Head of caudate nucleus (tissue), 42 donors: ENCODE results near the gene PPM1H.
A peak's percentile ranks its signal among the peaks of the same experiment; 100 is the strongest.

Experiments used
- DNase-seq, 42 donors: peaks; one replicate each; pipeline versions ENCODE4 v3.0.0 to v3.0.0-alpha.2; 2020 to 2021; ENCODE audit warnings: mixed read lengths in 7 of 42
- intact Hi-C: fragments of 100-400 bp; cut with DNase I; formaldehyde crosslinking; loops from one replicate; pipeline ENCODE4 v1.15.0; 2022

PPM1H gene

DNA sequence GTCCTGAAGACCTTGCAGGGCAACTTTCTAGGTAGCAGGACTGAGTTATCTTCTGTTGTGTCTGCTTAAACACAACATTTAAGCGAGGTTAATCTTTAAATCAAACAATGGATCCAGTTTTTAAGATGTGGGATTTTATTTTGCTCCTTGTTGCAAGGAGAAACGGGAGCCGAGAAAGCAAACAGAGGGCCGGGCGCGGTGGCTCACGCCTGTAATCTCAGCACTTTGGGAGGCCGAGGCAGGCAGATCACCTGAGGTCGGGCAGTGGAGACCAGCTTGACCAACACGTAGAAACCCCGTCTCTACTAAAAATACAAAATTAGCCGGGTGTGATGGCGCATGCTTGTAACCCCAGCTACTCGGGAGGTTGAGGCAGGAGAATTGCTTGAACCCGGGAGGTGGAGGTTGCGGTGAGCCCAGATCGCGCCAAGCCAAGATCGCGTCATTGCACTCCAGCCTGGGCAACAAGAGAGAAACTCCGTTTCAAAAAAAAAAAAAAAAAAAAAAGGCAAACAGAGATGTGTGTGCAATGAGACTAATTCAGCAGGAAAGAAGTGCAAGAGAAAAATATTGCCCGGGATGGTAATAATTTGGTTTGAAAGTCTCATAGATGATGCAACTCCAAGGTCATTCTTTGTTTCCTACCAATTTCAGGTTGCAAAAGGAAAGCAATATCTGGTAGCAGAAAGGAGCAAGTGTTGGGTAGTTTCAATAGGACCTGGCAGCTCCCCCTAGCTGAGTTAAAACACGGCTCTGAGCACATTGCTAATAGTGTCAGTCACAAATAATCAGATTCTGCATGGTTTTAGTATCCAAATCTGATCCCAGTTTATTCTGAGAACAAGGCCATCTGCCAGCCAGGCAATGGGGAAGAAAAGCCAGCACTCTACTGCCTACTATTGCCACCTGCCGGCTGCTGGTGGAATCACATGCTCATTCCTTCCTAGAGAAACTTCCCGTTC is 141.4 kb downstream of the PPM1H start:
- intact Hi-C loops = loop anchor here (5.0 kb wide), 2 partner anchors 191 to 211 kb away; no protein-coding TSS in a partner anchor
- peak; percentile 73 to 97 (median 91) for DNase-seq

DNA sequence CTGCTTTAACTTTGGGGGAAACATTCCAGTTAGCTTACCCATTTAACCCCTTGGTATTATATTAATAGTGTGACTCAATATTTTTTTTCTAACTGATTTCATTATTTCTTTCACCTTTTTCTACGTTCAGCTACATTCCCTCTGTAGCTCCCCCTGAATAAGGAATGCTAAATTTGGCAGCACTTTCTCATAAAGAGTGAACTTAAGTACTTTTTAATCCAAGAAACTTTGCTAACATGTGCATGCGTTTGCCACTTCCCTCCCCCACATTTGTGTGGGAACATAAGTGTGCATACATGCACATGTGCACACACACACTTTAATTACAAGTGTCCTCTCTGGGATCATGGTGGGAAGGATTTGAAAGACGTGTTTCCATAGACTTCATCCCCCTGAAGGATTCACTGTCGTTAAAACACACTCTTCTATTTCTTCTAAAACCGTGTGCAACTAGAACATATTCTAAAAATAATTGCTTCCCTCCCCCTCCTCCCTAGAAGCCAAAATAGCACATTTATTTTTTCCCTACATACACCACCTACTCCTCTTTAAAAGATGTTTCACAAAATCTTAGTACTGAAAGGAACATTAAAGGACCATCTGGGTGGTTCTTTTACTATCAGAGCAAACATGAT is 142.6 kb downstream of the PPM1H start:
- no peak for DNase-seq
- intact Hi-C loops = loop anchor here (5.0 kb wide), 2 partner anchors 190 to 210 kb away; no protein-coding TSS in a partner anchor

DNA sequence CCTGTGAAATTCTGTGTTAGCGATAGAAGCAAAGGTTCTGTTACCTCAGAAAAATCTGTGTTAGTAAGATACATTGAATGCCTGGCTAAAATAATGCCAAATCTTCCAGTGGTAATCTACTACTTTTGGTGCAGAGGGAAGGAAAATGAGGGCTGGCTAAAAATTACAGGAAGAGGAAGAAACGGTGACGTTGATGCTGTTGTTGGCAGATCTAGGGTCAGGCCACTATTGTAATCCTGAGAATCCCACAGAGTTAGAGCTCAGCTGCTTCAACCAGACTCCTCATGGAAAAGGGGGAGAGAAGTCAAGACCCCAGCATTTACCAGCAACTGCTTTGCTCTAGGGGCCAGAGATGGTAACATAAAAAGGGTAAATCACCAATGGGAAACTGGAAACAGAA is 145.1 kb downstream of the PPM1H start:
- intact Hi-C loops = loop anchor here (5.0 kb wide), 2 partner anchors 188 to 208 kb away; no protein-coding TSS in a partner anchor
- DNase-seq = no peak

DNA sequence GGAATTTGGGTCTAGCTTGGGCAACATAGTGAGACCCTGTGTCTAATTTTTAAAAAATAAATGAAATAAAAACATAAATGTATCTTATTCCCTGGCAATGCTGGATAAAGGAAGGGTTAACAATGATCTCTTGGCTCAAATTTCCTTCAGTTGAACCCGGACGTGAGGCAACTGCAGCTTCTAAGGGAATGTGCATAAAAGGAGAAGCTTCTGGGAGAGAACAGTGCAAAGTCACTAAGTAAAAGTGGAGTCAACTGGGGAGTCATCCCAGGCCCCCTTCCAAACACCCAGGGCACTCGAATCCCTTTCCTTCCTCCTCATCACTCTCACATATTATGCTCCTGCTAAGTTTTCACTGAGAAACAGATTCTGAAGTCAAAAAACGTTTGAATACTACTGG is 147.3 kb downstream of the PPM1H start:
- intact Hi-C loops = no loop called here
- no peak for DNase-seq

DNA sequence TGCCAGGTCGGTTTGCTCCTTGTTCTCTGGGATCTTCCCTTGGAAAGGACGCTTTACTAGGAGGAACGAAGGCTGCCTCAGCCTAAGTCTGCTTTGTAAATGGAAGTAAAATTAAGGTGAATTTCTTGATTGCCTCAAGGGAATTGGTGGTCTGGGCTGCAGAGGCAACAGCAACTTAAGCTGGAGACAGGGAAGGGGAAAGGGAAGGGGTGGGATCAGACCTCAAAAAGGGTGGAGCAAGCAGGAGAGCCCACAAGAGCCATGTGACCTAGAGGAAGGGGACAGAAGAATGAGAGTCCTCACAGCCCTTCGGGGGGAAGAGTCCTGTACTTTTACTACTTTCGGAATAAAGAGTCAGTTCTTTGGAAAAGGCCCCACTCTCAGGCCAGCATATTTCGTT is 147.9 kb downstream of the PPM1H start:
- DNase-seq = no peak
- intact Hi-C loops = no loop called here

DNA sequence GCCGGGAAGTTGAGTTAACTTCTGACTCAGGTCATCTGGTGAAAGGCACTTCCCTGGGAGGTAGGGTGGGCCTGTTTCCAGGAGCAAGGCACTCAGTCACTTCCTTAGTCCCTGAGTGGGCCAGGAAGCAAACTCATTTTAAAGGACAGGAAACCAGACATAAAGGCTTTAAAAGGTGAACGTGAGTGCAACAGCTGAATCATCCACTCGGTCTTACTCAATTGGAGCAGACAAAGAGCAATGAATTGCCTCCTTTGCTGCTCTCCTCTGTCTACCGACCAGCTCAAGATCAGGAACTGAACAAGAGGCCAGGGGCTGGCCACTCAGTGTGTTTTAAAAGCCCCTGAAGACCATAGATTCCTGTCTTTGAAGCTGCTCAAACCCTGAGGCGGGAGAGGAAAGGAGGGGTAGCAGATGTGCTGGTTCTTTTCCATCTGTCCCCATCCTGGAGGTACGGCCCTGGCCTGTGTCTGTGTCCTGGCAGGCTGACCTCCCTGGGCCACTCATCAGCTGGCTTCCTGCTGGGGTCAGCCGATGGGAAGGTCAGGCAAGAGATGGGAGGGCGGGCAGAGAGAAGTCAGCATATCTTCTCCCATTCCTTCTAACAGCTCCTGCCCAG is 148.9 kb downstream of the PPM1H start:
- no peak for DNase-seq
- intact Hi-C loops = no loop called here

DNA sequence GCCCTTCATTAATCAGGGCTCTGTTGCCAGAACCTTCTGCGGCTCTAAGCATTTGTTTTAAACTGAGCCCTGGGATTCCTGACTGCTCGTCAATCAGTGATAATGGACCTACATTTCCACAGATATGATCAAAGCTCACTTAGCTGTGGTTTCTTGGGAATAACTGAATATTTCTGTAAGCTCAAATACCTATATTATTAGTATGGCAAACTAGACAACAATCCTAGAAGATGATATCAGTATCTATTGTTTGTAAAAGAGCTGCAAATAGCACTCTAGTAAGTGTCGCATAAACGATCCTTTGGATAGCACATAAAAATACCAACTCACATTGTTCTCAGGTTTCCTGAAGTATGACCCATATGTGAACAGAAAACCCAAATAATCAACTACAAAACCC is 150.4 kb downstream of the PPM1H start:
- DNase-seq = no peak
- intact Hi-C loops = no loop called here

DNA sequence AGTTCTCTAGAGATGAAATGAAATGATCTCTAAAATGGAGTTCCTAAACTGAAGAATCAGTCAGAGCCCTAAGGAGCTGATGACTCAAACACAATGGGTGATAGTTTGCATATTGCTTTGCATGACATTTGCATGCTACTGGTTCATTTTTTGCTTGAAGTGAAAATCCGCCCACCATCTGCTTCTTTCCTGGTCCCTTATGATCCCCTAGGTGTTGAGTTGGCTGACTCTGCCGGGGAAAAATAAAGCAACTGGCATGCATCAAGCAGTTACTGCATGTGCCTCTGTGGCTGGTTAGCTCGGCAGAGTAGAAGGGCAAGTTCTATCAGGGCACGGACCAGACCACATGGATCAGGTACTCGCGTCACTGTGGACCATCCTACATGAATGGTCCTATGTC is 151.1 kb downstream of the PPM1H start:
- intact Hi-C loops = no loop called here
- peak in 25 of 42 donors; percentile 16 to 78 (median 37) for DNase-seq

DNA sequence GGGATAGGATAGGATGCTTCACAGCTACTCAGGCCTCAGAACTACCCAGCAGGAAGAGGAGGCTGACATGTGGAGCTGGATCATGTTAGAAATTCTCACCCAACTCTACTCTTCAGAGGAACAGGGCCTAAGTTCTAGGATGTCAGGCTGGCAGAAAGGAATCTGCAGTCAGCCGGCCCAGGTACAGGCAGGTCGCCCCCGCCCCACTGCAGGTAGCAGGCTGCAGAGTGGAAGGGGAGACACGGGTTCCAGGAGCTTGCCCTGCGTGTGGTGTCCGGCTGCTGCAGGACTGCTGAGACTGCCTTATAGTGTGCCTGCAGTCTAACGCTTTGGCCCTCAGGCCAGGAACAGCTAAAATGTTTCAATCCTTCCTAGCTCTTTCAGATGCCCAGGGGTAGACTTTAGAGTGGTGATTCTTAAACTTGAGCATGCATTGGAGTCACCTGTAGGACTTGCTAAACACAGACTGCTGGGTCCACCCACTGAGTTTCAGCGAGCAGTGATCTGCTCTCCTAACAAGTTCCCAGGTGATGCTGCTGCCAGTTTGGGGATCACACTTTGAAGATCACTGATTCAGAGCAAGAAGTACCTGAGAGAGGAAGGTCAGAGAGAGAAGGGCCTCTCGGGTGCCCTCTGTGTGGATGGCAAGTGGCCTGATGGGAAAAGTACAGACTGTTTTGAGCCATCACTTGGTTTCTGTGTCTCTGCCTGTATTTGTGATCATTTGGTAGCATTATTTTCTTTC is 153.6 kb downstream of the PPM1H start:
- no peak for DNase-seq
- intact Hi-C loops = no loop called here

DNA sequence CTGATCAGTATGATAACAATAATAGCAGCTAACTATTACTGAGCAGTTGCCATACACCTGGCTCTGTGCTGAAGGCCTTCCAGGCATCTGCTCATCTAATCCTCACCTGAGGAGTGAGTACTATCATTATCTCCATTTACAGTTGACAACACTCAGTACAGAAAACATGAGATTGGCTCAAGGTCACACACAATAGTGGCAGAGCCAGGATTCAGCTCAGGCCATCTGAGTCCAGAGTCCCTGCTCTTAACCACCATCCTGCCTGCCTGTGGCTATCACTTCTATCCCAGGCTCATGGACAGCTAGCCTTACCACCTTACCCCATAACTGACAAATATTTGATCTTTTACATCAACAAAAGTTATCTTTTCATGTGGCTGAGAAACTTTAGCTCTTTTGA is 155.5 kb downstream of the PPM1H start:
- DNase-seq = no peak
- intact Hi-C loops = no loop called here

DNA sequence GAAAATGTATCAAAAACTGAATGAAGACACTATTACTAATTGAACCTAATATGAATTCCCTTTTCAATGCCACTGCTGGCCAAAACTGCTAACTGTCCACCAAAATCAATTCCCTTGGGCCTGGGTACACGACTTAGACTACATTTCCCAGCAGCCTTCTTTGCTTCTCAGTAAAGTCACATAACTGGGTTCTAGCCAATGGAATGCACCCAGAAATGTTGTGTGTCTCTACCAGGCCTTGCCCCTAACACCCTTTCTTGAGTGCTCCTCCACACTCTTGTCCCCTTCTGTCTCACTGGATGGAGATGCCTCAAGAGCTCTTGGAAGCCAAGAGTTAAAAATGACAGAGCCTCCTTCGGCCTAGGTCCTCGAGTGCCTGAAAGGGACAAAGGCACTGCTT is 156.8 kb downstream of the PPM1H start:
- intact Hi-C loops = no loop called here

DNA sequence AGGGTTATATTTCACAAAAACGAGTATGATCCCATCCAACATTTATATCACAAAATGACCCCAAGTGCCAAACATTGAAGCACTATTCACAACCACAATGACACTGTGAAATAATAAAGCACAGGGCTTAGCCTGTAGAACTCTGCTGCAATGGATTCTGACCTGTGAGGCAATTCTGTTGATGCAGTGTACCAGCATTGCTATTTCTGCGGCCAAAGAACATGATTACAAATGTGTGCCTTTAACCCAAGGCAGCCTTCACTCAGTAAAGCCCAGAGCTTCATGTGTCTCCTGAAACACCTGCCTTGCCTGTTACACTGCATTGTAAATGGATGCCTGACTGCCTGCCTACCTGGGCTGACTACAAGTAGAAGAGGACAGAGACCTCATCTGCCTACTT is 158.0 kb downstream of the PPM1H start:
- intact Hi-C loops = no loop called here
- no peak for DNase-seq

More for the DNA sequence above, 156.8 kb downstream of the PPM1H start:
- DNase-seq = no peak

DNA sequence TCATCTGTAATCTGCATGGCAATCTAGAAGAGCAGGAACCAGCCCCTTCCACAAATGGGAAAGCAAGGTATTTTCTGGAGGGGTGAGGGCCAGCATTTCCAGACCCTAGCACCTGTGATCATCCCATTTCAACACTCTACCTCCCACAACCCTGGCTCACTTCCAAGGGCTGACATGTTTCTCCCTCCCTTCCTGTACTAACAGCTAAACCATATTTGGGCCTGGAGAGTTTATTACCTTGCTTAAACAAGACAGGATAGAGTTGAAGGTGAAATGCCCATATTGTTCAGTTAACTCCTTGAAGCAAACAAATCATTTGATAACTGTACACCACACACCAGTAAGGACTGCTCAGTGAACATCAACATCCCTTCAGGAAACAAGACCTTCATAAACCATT is 158.4 kb downstream of the PPM1H start:
- no peak for DNase-seq
- intact Hi-C loops = no loop called here

DNA sequence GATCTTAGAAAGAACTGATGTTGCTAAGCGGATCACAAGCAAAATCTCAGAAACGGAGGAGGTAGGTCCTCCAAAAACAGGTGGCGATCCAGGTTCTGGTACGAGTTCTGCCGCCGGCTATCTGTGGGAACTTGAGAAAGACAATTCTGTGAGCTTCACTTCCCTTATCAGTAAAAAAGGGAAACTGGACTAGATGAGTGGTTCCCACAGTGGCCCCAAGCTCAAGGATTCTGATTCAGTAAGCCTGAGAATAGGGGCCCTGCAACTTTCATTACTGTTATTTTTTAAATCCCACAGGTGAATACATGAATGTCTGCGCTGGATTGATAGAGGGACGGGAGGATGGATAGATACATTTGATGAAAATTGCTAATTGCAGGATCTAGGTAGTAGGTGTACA is 160.2 kb downstream of the PPM1H start:
- no peak for DNase-seq
- intact Hi-C loops = no loop called here

DNA sequence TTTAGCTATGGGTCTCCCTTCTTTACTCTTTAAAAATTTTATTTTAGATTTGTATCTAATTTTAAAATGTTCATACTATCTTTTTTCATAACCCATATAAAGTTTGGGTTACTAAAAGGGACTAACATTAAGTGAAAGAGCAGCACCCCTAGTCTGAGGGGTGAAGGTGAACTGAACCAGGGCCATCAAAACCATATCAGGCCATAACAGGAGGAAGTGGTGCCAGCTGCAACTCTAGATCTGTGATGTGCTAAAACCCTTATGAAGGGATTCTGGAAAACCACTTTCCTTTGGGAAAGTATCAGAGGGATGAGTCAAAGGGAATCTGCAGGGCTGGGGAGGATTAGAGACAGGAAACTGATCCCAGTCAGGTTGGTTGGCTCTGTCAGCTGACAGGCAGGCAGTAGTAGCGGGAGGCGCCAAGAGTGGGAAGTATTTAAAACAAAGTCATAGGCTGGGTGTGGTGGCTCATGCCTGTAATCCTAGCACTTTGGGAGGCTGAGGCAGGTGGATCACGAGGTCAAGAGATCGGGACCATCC is 162.5 kb downstream of the PPM1H start:
- intact Hi-C loops = no loop called here
- no peak for DNase-seq

DNA sequence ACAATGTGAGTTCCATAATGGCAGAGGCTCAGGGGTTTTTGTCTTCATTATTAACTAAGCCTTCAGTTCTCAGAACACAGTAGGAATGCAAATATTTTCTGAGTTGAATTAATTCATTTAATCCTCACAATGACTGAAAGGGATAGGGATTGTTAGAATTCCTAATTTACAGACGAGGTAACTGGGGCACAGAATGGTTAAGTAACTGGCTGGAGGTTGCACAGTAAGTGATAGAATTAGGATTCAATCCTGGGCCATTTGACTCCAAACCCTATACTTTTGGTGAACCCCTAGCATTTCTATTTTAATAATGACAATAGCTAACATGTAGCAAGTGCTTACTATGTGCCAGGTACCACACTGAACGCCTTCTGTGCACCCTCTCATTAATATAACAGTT is 163.1 kb downstream of the PPM1H start:
- no peak for DNase-seq
- intact Hi-C loops = no loop called here

DNA sequence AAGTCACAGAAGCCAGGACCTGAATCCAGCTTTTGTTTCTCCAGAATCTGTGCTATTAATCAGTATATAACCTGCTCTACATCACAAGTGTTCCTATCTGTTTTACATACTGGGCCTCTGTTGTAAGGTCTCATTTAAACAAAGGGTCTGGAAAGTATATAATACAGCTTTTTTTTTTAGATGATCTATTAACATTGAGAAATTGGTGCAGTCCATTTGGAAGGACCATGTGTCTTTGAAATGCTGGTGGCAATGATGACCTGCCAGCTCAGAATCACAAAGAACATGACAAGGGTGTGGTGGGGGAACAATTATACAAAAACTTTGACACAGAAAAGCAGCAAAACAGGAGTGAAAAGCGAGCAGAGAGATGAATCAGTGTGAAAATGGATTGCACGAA is 164.6 kb downstream of the PPM1H start:
- intact Hi-C loops = no loop called here
- DNase-seq = no peak

DNA sequence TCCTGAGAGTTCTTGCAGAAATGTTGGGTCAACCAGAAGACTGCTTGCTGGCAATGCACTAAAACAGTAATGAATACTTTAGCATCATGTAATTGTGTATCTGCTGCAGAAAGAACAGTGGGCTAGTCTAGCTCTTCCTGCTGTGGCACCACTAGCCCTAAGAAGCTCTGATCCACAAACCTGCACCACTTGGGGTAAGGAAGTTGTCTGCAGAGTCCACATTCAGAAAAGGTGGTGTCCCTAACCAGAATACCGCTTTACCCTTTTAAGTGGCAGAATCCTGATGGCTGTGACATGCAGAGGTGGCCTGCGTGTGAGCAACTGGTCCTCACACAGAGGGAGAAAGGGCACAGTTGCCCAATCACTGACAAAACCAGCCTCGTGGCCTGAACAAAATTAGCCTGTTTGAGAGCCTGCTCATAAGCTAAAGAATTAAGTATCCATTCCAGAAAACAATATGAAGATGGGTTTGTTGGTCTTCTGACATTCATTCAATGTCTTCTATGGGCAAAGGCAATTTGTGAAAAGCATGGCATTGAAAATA is 165.8 kb downstream of the PPM1H start:
- DNase-seq = no peak
- intact Hi-C loops = no loop called here

DNA sequence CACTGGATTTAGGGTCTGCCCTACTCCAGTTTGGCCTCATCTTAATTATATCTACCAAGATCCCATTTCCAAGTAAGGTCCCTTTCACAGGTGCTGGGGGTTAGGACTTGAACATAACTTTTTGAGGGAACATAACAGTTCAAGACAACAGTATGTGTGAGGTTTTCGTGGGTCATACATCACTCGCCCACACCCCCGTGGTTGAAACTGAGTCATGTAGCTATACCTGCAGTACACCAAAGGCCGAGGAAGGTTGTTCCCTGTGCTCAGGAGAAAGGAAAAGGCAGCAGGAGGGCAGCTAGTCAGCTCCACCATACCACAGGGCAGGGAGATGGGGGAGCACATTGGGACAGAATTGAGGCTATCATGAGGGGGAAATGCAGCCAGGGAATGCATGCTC is 167.0 kb downstream of the PPM1H start:
- intact Hi-C loops = no loop called here
- DNase-seq = no peak
